H1 (cell line): Measurements from ENCODE around the gene TBC1D2. TPM values are rescaled to one million over a fixed set of nuclear protein-coding genes. Genes with fewer than 3 reads are reported as not detected.

ENCODE experiments used
- CTCF ChIA-PET: fragments of 300-600 bp; sonication (Branson Sonifier 250); formaldehyde crosslinking; loops from one replicate; lab custom pipeline; 2021; ENCODE audit not compliant: partially characterized antibody; lab: Charles Lee
- POLR2A ChIA-PET: fragments of 300-600 bp; sonication (Branson Sonifier 250); formaldehyde crosslinking; loops from one replicate; lab custom pipeline; 2021; ENCODE audit warnings: inconsistent platforms; ENCODE audit not compliant: partially characterized antibody; lab: Charles Lee
- DNase-seq, 2 experiments: peaks; one replicate each; pipeline versions ENCODE4 v3.0.0 to v3.0.0-alpha.2; 2010 to 2022; ENCODE audit warnings: low spot score in 2 of 2, low read depth in 1 of 2, mixed read lengths in 1 of 2
- FAIRE-seq: peaks from 2 replicates; lab custom pipeline; 2011; peaks lifted over from hg19 to GRCh38; lab: Jason Lieb, UNC
- H2AFZ ChIP-seq: 2 replicates; pipeline ENCODE4 v1.8.1; 2012; ENCODE audit warnings: low read length, inconsistent platforms
- H2AK5ac ChIP-seq: 2 replicates; pipeline ENCODE4 v1.6.1; 2013; ENCODE audit warnings: low read depth, low read length
- H2BK120ac ChIP-seq: replicated peaks from 2 replicates; pipeline ENCODE3; 2013; ENCODE audit warnings: low read depth, low read length, inconsistent platforms
- H2BK12ac ChIP-seq: 2 replicates; pipeline ENCODE4 v1.6.1; 2013; ENCODE audit warnings: low read depth, low read length
- H2BK15ac ChIP-seq: 2 replicates; pipeline ENCODE4 v1.6.1; 2013; ENCODE audit warnings: low read length
- H2BK20ac ChIP-seq: 2 replicates; pipeline ENCODE4 v1.6.1; 2013; ENCODE audit warnings: low read length
- H2BK5ac ChIP-seq: 2 replicates; pipeline ENCODE4 v1.6.1; 2013; ENCODE audit warnings: low read depth, low read length
- H3K14ac ChIP-seq: 2 replicates; pipeline ENCODE4 v1.6.1; 2013; ENCODE audit warnings: inconsistent platforms; ENCODE audit not compliant: insufficient read length
- H3K18ac ChIP-seq: 2 replicates; pipeline ENCODE4 v1.6.1; 2013; ENCODE audit warnings: low read length; ENCODE audit errors: extremely low read depth
- H3K23ac ChIP-seq: 2 replicates; pipeline ENCODE4 v1.6.1; 2013; ENCODE audit warnings: inconsistent platforms; ENCODE audit not compliant: insufficient read length
- H3K23me2 ChIP-seq: 2 replicates; pipeline ENCODE4 v1.6.1; 2013; ENCODE audit warnings: low read depth, low read length
- H3K27ac ChIP-seq: 2 replicates; pipeline ENCODE4 v1.6.1; 2011; ENCODE audit warnings: low read depth, low read length, inconsistent platforms
- H3K27me3 ChIP-seq, 4 experiments: replicated peaks in 1 of 4; 1 replicate in 1 of 4; 2 replicates in 3 of 4; pipeline versions ENCODE4 v1.6.1 to v1.8.1; 2011 to 2013; ENCODE audit warnings: low read length in 3 of 4, mild to moderate bottlenecking in 3 of 4, inconsistent platforms in 2 of 4, mixed read lengths in 2 of 4, moderate library complexity in 1 of 4; ENCODE audit not compliant: control insufficient read depth in 3 of 4, insufficient read depth in 3 of 4; ENCODE audit errors: extremely low read depth in 1 of 4
- H3K36me3 ChIP-seq, 4 experiments: 2 replicates each; pipeline versions ENCODE4 v1.6.1 to v1.8.1; 2011 to 2013; ENCODE audit warnings: mild to moderate bottlenecking in 4 of 4, low read length in 3 of 4, moderate library complexity in 2 of 4, control low read depth in 1 of 4, inconsistent platforms in 1 of 4; ENCODE audit not compliant: insufficient read depth in 4 of 4, control insufficient read depth in 2 of 4
- H3K4ac ChIP-seq: replicated peaks from 2 replicates; pipeline ENCODE3; 2013; ENCODE audit warnings: low read length, low read depth, mixed read lengths, inconsistent platforms; ENCODE audit not compliant: insufficient read length
- H3K4me1 ChIP-seq, 4 experiments: replicated peaks in 1 of 4; 1 replicate in 1 of 4; 2 replicates in 3 of 4; pipeline versions ENCODE4 v1.6.1 to v1.8.1; 2011 to 2013; ENCODE audit warnings: low read length in 3 of 4, inconsistent platforms in 2 of 4, mixed read lengths in 1 of 4; ENCODE audit not compliant: insufficient read depth in 4 of 4, control insufficient read depth in 3 of 4
- H3K4me2 ChIP-seq, 2 experiments: 2 replicates each; pipeline versions ENCODE4 v1.6.1 to v1.8.1; 2011 to 2013; ENCODE audit warnings: low read depth in 2 of 2, low read length in 2 of 2, control low read depth in 1 of 2, inconsistent platforms in 1 of 2, mild to moderate bottlenecking in 1 of 2; ENCODE audit not compliant: insufficient read depth in 1 of 2
- H3K4me3 ChIP-seq, 4 experiments: fragments of 200-600, 300-600 bp in 1 of 4; sonication (generic), shearing (Covaris generic), sonication (Bioruptor Twin) in 1 of 4; 2 replicates each; pipeline versions ENCODE4 v1.5.1 to v1.8.1; 2011 to 2016; ENCODE audit warnings: low read length in 4 of 4, low read depth in 3 of 4, control low read depth in 2 of 4, inconsistent platforms in 2 of 4, mild to moderate bottlenecking in 2 of 4, mixed read lengths in 1 of 4, moderate library complexity in 1 of 4; ENCODE audit not compliant: insufficient read depth in 2 of 4; ENCODE audit errors: extremely low read depth in 1 of 4
- H3K56ac ChIP-seq: replicated peaks from 2 replicates; pipeline ENCODE3; 2013; ENCODE audit warnings: low read depth, mild to moderate bottlenecking, mixed read lengths, low read length, inconsistent platforms; ENCODE audit not compliant: insufficient read length
- H3K79me1 ChIP-seq: 2 replicates; pipeline ENCODE4 v1.6.1; 2013; ENCODE audit warnings: low read depth, low read length, control low read depth
- H3K79me2 ChIP-seq, 2 experiments: 2 replicates each; pipeline versions ENCODE4 v1.6.1 to v1.8.1; 2012 to 2013; ENCODE audit warnings: low read length in 2 of 2, mild to moderate bottlenecking in 2 of 2, inconsistent platforms in 1 of 2; ENCODE audit not compliant: insufficient read depth in 2 of 2, control insufficient read depth in 1 of 2
- H3K9ac ChIP-seq, 4 experiments: replicated peaks in 1 of 4; 1 replicate in 1 of 4; 2 replicates in 3 of 4; pipeline versions ENCODE4 v1.6.1 to v1.8.1; 2011 to 2013; ENCODE audit warnings: low read depth in 3 of 4, low read length in 3 of 4, control low read depth in 2 of 4, mild to moderate bottlenecking in 2 of 4, moderate library complexity in 2 of 4, inconsistent platforms in 1 of 4; ENCODE audit errors: extremely low read depth in 1 of 4
- H3K9me3 ChIP-seq, 2 experiments: 2 replicates each; pipeline versions ENCODE4 v1.6.1 to v1.8.1; 2012 to 2013; ENCODE audit warnings: mild to moderate bottlenecking in 2 of 2, moderate library complexity in 2 of 2, control low read depth in 1 of 2, inconsistent platforms in 1 of 2, low read depth in 1 of 2, low read length in 1 of 2, mixed read lengths in 1 of 2; ENCODE audit not compliant: insufficient read depth in 2 of 2
- H4K20me1 ChIP-seq, 2 experiments: replicated peaks in 1 of 2; 2 replicates each; pipeline versions ENCODE3 to v1.8.1; 2011 to 2013; ENCODE audit warnings: inconsistent platforms in 2 of 2, low read length in 2 of 2, mild to moderate bottlenecking in 1 of 2; ENCODE audit not compliant: insufficient read depth in 2 of 2, control insufficient read depth in 1 of 2
- H4K5ac ChIP-seq: 2 replicates; pipeline ENCODE4 v1.6.1; 2013; ENCODE audit warnings: low read length, low read depth, mixed read lengths, inconsistent platforms; ENCODE audit not compliant: insufficient read length
- H4K8ac ChIP-seq: 2 replicates; pipeline ENCODE4 v1.8.0; 2013; ENCODE audit warnings: mild to moderate bottlenecking, moderate library complexity, low read length, inconsistent platforms; ENCODE audit not compliant: insufficient read depth; ENCODE audit errors: extremely low read depth
- H4K91ac ChIP-seq: replicated peaks from 2 replicates; pipeline ENCODE3; 2013; ENCODE audit warnings: low read length, mixed read lengths, inconsistent platforms; ENCODE audit not compliant: insufficient read length
- CTCF ChIP-seq, 3 experiments: IDR thresholded peaks; 1 replicate in 2 of 3; 2 replicates in 1 of 3; pipeline versions ENCODE4 v1.5.1 to v1.6.1; 2011; ENCODE audit warnings: low read length in 3 of 3, mild to moderate bottlenecking in 3 of 3, inconsistent platforms in 2 of 3, low read depth in 1 of 3, moderate library complexity in 1 of 3; ENCODE audit not compliant: insufficient read depth in 1 of 3; ENCODE audit errors: control extremely low read depth in 1 of 3
- JUND ChIP-seq: IDR thresholded peaks from 2 replicates; pipeline ENCODE4 v1.6.1; 2011; ENCODE audit warnings: mild to moderate bottlenecking, improper control_type of control experiment, low read length
- MAFK ChIP-seq: IDR thresholded peaks from 2 replicates; pipeline ENCODE4 v1.6.1; 2012; ENCODE audit warnings: low read depth, mild to moderate bottlenecking, improper control_type of control experiment, low read length
- RAD21 ChIP-seq, 2 experiments: IDR thresholded peaks in 1 of 2; conservative IDR thresholded peaks in 1 of 2; 2 replicates each; pipeline ENCODE4 v1.6.1; 2011; ENCODE audit warnings: low read depth in 2 of 2, low read length in 2 of 2, improper control_type of control experiment in 1 of 2, inconsistent platforms in 1 of 2, mild to moderate bottlenecking in 1 of 2, moderate library complexity in 1 of 2
- RFX5 ChIP-seq: IDR thresholded peaks from 2 replicates; pipeline ENCODE4 v1.6.1; 2011; ENCODE audit warnings: low read depth, low read length, improper control_type of control experiment, borderline replicate concordance
- SAP30 ChIP-seq: fragments of 300-600 bp; sonication (generic); IDR thresholded peaks from 2 replicates; pipeline ENCODE4 v1.7.1; 2012; ENCODE audit warnings: low read length, moderate library complexity, mild to moderate bottlenecking, inconsistent platforms; ENCODE audit not compliant: insufficient read depth, insufficient replicate concordance
- SIN3A ChIP-seq, 2 experiments: IDR thresholded peaks in 1 of 2; conservative IDR thresholded peaks in 1 of 2; 2 replicates each; pipeline ENCODE4 v1.6.1; 2011 to 2012; ENCODE audit warnings: low read length in 2 of 2, improper control_type of control experiment in 1 of 2, low read depth in 1 of 2, mild to moderate bottlenecking in 1 of 2
- WGBS, 2 experiments: shearing (Covaris generic) in 1 of 2; methylation state at CpG; one replicate each; pipeline versions ENCODE4 v1.1.6 to v1.1.7; 2013 to 2015; ENCODE audit warnings: low lambda C conversion rate in 2 of 2, mixed read lengths in 2 of 2, inconsistent platforms in 1 of 2, low coverage in 1 of 2, missing lambda C conversion rate in 1 of 2; ENCODE audit not compliant: insufficient replicate concordance in 2 of 2, insufficient coverage in 1 of 2, insufficient read length in 1 of 2; ENCODE audit errors: extremely low coverage in 1 of 2, missing lambda C conversion rate in 1 of 2; 5-methylcytosine and 5-hydroxymethylcytosine counted together
- polyA plus RNA-seq, 7 experiments: library from polyadenylated mRNA; depleted of rRNA in 3 of 7; stranded (reverse) in 5 of 7; unstranded in 2 of 7; fragments of >200 nt in 5 of 7; fragments of 200-250 nt in 2 of 7; gene quantifications; 1 replicate in 5 of 7; 2 replicates in 1 of 7; 4 replicates in 1 of 7; pipeline versions ENCODE4 v1.2.1 to v1.2.3, GENCODE V29; 2011 to 2013; ENCODE audit warnings: missing spikeins in 2 of 7, mixed read lengths in 2 of 7
- total RNA-seq: library from RNA; stranded (reverse); fragmentation: NEBNext Ultra II Directional; extraction: Animal tissue kit (Norgen Biotek cat#: 25700); gene quantifications from 2 replicates; pipeline ENCODE4 v1.2.1, GENCODE V29; 2021

The TBC1D2 gene
- total and polyA plus RNA-seq, 2 of the 8 experiments (the other 6 are each of a cell fraction or from before 2014, with no cell fraction given), result 7.4 TPM

DNA sequence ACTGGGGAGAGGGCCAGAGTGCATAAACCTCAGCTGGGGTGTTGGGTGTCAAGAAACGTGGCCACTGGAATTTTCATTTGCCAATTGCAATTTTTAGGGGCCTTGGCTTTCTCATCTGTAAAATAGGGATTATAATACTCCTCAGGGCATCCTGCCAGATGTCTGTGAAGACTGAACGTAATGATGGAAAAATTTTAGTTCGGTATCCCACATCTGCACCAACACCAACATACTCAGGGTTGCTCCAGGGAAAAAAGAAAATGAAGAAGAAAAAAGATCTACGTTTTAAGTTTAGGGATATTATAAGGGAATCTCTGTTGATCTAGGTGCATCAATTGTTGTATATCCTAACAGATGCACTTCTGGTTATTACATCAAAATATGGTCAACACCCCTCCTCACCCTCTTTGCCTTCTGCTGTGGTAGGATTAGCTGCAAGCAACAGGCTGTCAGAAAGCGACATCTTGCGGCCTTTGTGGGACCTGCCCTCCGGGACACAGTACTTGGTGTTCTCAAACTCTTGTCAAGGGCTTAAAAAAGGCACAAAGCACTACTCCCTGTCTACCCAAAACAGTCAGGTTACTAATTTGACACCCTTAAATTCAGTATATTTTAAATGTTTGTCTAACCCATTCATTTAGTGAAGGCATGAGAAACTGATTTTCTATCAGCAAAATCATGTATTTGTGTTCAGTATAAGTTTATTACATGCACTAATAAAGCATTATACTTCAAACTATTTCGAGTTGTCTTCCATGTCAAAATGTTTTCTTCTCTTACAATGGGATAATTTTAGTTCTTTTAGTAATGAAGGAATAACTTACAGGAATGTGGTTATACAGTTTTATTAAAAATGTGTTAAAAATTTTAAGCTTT is 8.3 kb upstream of the TBC1D2 start:
- no peak overlapping the region for H2AK5ac ChIP-seq
- H2BK20ac ChIP-seq, result no peak overlapping the region
- H3K36me3 ChIP-seq, result no peaks in the 10 kb centered on the region
- H3K56ac ChIP-seq, result no peak overlapping the region
- H3K14ac ChIP-seq, result no peak overlapping the region
- no peaks in the 10 kb centered on the region for H4K20me1 ChIP-seq
- no peaks in the 10 kb centered on the region for H3K9me3 ChIP-seq
- H3K9ac ChIP-seq, result no peak overlapping the region
- H2AFZ ChIP-seq, result no peak overlapping the region
- no peak overlapping the region for H3K4me2 ChIP-seq
- H4K5ac ChIP-seq, result no peak overlapping the region
- H2BK15ac ChIP-seq, result no peak overlapping the region
- H3K79me2 ChIP-seq, result no peaks in the 10 kb centered on the region
- no peak overlapping the region for H3K27ac ChIP-seq
- H3K4ac ChIP-seq, result no peak overlapping the region
- H4K91ac ChIP-seq, result no peak overlapping the region
- no peaks in the 10 kb centered on the region; the same call in 1 of the 2 replicates for H3K23me2 ChIP-seq
- peak in 1 of 2 experiments; percentile 75 for DNase-seq
- no peak overlapping the region for H4K8ac ChIP-seq
- no peak overlapping the region for H2BK5ac ChIP-seq
- H3K18ac ChIP-seq, result no peak overlapping the region
- CTCF ChIA-PET, result interaction anchor here (0.6 to 3.0 kb wide), 32 partner anchors 9 to 513 kb away, joined by 3 to 20 read pairs (median 4); partner anchors contain the start of genes TBC1D2 and TRIM14
- H3K4me1 ChIP-seq, result peaks cover 0 to 3% (median 0%) of the 10 kb centered on the region in 4 experiments; a peak in 1 of 7 replicates
- H3K27me3 ChIP-seq, result no peaks in the 10 kb centered on the region
- H3K23ac ChIP-seq, result no peak overlapping the region
- POLR2A ChIA-PET, result interaction anchor here (0.7 to 1.7 kb wide), 4 partner anchors 59 to 177 kb away, joined by 3 to 5 read pairs (median 4); partner anchors contain the start of gene CORO2A
- H3K79me1 ChIP-seq, result no peaks in the 10 kb centered on the region
- no peak overlapping the region for H2BK120ac ChIP-seq
- H3K4me3 ChIP-seq, result no peak overlapping the region
- peak; percentile 89 for FAIRE-seq
- WGBS, 2 experiments, result 43% methylated on average over 8 of the region's 8 CpGs; no CpG with 5 or more reads in 1 of the 2 experiments
- no peak overlapping the region for H2BK12ac ChIP-seq
- TF ChIP-seq RFX5, result no peak
- peak; percentile 98 to 99 for TF ChIP-seq RAD21 (IDR thresholded peaks at IDR 0.05 in 1 of 2, conservative IDR thresholded peaks at IDR 0.05 in 1 of 2; ENCODE audit: low read depth in 2 of 2, low read length in 2 of 2)
- TF ChIP-seq SIN3A (conservative IDR thresholded peaks at IDR 0.05 in 1 of 2, IDR thresholded peaks at IDR 0.05 in 1 of 2; ENCODE audit: low read depth in 1 of 2, low read length in 2 of 2), result 0 out of 4 replicates have a peak, but pooled peaks of 1 of the 2 experiments have one; percentile 38
- 0 out of 2 replicates have a peak, but pooled peaks have one; percentile 23 for TF ChIP-seq JUND
- TF ChIP-seq CTCF (IDR thresholded peaks at IDR 0.05; ENCODE audit: control extremely low read depth in 1 of 3, insufficient read depth in 1 of 3, low read depth in 1 of 3, low read length in 3 of 3), result peak; percentile 88 to 98 (median 93)
- no peak for TF ChIP-seq MAFK
- TF ChIP-seq SAP30, result no peak
